ENCODE results near the gene PSMC4.

Gene PSMC4

GRCh38 chr19:39995794-39996193 lies 24.8 kb downstream of the PSMC4 start:
- no peak for DNase-seq

GRCh38 chr19:39996218-39996810 lies 25.3 kb downstream of the PSMC4 start:
- peak; percentile 83 for DNase-seq

GRCh38 chr19:39996811-39997637 lies 26.1 kb downstream of the PSMC4 start, which contains the start of gene ZNF546:
TSS of gene ZNF546 (plus strand) at chr19:39997060. CDS start at chr19:39998327, 1,267 bp downstream.
- peak; percentile 94 for DNase-seq

DNA sequence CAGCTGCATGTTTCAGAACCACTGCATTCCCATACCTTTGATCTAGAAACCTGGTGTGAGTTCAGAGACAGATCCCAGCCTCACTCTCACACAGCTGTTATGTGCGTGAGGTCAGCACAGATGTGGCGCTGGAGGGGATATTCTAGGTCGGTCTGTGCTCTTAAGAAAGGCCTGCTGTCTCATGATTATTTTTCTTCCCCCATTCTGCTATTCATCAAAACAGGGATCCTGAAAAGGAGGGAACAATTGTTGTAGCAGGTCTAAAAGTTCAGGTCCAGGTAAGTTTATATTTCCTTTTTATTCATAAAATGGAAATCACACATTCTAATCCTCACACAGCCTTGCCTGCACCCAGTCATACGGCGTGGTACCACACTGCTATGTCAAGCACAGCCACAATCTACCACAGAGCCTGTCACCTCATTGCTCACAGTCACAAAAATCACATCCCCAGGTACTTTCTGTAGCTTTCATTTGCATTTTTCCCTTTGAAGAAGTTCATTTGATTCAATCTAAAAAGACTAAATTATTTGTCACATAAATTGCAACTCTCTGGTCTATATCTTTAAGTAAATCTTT lies 26.8 kb downstream of the PSMC4 start:
- peak; percentile 72 for DNase-seq

- DNase-seq, result no peak
Observed at GRCh38 chr19:39998501-39998900, 27.5 kb downstream of the PSMC4 start.

DNA sequence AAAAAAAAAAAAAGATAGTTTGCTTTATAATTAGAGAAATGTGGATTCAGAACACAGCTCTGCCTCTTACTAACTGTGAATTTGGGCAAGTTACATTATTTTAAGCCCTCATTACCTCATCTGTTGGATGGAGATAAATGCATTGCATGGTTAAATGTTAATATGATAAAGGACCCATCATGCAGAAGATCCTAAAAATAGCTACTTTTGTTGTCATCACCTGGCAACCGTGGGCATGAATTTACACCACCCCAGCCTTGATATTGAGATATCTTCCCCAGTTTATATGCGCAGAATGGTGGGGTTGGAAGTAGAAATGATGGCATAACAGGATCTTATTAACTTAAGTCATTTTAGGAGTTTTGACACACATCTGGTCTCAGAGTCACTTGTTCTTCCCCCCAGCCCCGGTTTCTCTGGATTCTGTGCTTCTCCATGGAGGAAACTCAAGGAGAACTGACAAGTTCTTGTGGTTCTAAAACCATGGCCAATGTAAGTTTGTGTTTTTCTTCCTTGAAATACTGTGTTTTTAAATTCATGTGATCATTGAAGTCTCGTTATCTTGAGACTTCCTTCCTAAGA lies 34.8 kb downstream of the PSMC4 start:
- DNase-seq, result no peak

DNA sequence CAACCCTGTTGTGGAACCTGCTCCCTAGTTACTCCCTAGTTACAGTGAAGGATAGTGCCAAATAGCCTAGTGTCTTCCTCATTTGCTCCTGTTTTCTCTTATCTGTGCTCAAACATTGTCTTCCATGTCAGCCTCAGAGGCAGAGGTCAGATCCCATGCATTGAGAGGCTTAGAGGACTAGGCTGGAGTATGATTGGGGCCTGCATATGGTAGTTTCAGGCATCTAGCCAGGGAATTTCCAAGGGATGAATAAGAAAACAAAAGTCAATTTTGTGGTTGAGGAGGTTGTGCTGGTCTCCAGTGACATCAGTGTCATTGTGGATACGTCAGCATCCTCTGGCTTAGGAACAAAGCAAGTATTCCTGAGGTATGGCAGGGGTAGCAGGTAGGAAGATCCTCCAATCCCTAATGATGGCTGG lies 35.3 kb downstream of the PSMC4 start:
- peak; percentile 26 for DNase-seq

GRCh38 chr19:40009674-40010073 lies 38.7 kb downstream of the PSMC4 start:
- DNase-seq, result no peak

- no peak for DNase-seq
Observed at GRCh38 chr19:40013991-40014390, 43.0 kb downstream of the PSMC4 start.

DNA sequence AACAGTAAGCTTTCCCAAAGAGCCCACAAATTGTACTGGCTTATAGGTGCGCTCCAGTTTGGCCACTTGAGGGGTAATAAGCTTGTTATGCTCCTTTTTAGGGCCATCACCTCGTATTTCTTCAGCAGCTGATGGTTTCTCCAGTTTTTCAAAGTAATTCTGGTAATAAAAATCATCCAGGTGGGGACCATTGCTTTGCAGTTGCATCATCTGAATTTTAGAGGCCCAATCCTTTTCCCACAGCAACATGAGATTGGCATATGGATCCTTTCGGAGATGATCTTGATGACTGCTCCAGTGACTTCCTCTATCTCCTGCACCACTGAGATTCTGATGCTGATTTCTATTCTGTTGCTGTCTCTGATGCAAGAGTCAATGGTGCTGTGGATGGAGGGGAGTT lies 53.0 kb downstream of the PSMC4 start:
- no peak for DNase-seq

DNA sequence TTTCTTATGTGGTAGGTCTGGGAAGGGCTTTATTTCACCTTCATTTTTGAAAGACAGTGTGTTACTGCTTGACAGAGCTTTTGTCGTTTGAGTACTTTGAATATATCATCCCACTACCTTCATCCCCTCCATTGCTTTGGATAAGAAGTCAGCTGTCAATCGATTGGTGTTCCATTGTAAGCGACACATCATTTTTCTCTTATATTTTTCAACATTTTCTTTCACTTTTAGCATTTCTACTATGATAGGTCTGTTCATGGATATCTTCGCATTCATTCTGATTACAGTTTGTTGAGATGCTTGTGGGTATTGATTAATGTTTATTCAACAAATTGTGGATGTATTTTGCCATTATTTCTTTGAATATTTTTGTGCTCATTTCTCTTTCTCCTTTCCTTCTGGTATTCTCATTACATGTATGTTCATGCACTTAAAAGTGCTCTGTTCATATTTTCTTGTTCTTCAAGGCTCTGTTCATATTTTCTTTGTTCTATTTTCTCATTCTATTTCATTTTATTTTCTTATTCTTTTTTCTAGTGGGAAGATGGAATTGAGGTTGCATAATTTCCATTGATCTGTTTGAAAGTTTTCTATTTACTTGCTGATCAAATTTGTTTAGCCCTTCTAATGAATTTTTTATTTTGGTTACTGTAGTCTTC lies 55.1 kb downstream of the PSMC4 start:
- DNase-seq, result no peak

- DNase-seq, result no peak
Observed at GRCh38 chr19:40026597-40026970, 55.6 kb downstream of the PSMC4 start.

Data from DMS53 (cell line).